H9 (cell line): ENCODE data around the gene TSTD2. TPM values are rescaled to one million over a fixed set of nuclear protein-coding genes. Genes with fewer than 3 reads are reported as not detected.

ENCODE experiments used
- DNase-seq: peaks from one replicate; pipeline ENCODE4 v3.0.0-alpha.2; 2017
- H2AFZ ChIP-seq: one replicate; pipeline ENCODE4 v1.6.1; 2013; ENCODE audit warnings: mild to moderate bottlenecking, low read length, control low read depth, moderate library complexity
- H2AK5ac ChIP-seq: 2 replicates; pipeline ENCODE4 v1.6.1; 2013; ENCODE audit warnings: low read length, control low read depth, mixed read lengths; ENCODE audit not compliant: insufficient read length
- H2BK120ac ChIP-seq: one replicate; pipeline ENCODE4 v1.6.1; 2013; ENCODE audit warnings: low read depth, mild to moderate bottlenecking, low read length, control low read depth, inconsistent platforms; ENCODE audit not compliant: poor library complexity, severe bottlenecking
- H2BK12ac ChIP-seq: 2 replicates; pipeline ENCODE4 v1.6.1; 2013; ENCODE audit warnings: low read length, control low read depth, mixed read lengths, low read depth; ENCODE audit not compliant: insufficient read length
- H2BK15ac ChIP-seq: 2 replicates; pipeline ENCODE4 v1.6.1; 2013; ENCODE audit warnings: low read depth, low read length, control low read depth
- H2BK20ac ChIP-seq: one replicate; pipeline ENCODE4 v1.6.1; 2013; ENCODE audit warnings: low read depth, mild to moderate bottlenecking, low read length, control low read depth, inconsistent platforms; ENCODE audit not compliant: poor library complexity, severe bottlenecking
- H2BK5ac ChIP-seq: 2 replicates; pipeline ENCODE4 v1.6.1; 2013; ENCODE audit warnings: low read length, control low read depth, mixed read lengths; ENCODE audit not compliant: insufficient read length
- H3K14ac ChIP-seq: 2 replicates; pipeline ENCODE4 v1.6.1; 2013; ENCODE audit warnings: low read length, control low read depth; ENCODE audit not compliant: insufficient read depth
- H3K18ac ChIP-seq: 2 replicates; pipeline ENCODE4 v1.6.1; 2013; ENCODE audit warnings: low read depth, mild to moderate bottlenecking, mixed read lengths, low read length, control low read depth; ENCODE audit not compliant: insufficient read length
- H3K23ac ChIP-seq: 2 replicates; pipeline ENCODE4 v1.6.1; 2013; ENCODE audit warnings: low read length, control low read depth, mixed read lengths, low read depth; ENCODE audit not compliant: insufficient read length
- H3K23me2 ChIP-seq: 2 replicates; pipeline ENCODE4 v1.6.1; 2013; ENCODE audit warnings: low read depth, mild to moderate bottlenecking, mixed read lengths, low read length, control low read depth; ENCODE audit not compliant: insufficient read length, poor library complexity, severe bottlenecking
- H3K27ac ChIP-seq: 2 replicates; pipeline ENCODE4 v1.5.1; 2013; ENCODE audit warnings: low read length, control low read depth, mixed read lengths, low read depth; ENCODE audit not compliant: insufficient read length
- H3K27me3 ChIP-seq: 2 replicates; pipeline ENCODE4 v1.6.1; 2013; ENCODE audit warnings: low read length, control low read depth, inconsistent platforms; ENCODE audit not compliant: insufficient read depth
- H3K4ac ChIP-seq: 2 replicates; pipeline ENCODE4 v1.6.1; 2013; ENCODE audit warnings: low read depth, mild to moderate bottlenecking, control low read depth, inconsistent platforms, low read length, moderate library complexity
- H3K4me1 ChIP-seq: 2 replicates; pipeline ENCODE4 v1.6.1; 2013; ENCODE audit warnings: low read length, control low read depth, inconsistent platforms; ENCODE audit not compliant: insufficient read depth
- H3K4me2 ChIP-seq: 2 replicates; pipeline ENCODE4 v1.6.1; 2013; ENCODE audit warnings: low read length, control low read depth, mixed read lengths; ENCODE audit not compliant: insufficient read length, insufficient read depth
- H3K56ac ChIP-seq: 2 replicates; pipeline ENCODE4 v1.6.1; 2013; ENCODE audit warnings: low read depth, mild to moderate bottlenecking, mixed read lengths, low read length, control low read depth; ENCODE audit not compliant: insufficient read length
- H3K79me1 ChIP-seq: 2 replicates; pipeline ENCODE4 v1.6.1; 2013; ENCODE audit warnings: low read depth, mild to moderate bottlenecking, moderate library complexity, low read length, control low read depth, inconsistent platforms; ENCODE audit not compliant: insufficient read depth, poor library complexity, severe bottlenecking
- H3K79me2 ChIP-seq: 2 replicates; pipeline ENCODE4 v1.6.1; 2013; ENCODE audit warnings: low read length, control low read depth, inconsistent platforms; ENCODE audit not compliant: insufficient read depth
- H3K9ac ChIP-seq: 2 replicates; pipeline ENCODE4 v1.6.1; 2013; ENCODE audit warnings: low read length, control low read depth, mixed read lengths; ENCODE audit not compliant: insufficient read length; ENCODE audit errors: extremely low read depth
- H3K9me3 ChIP-seq: one replicate; pipeline ENCODE4 v1.6.1; 2013; ENCODE audit warnings: low read depth, low read length, inconsistent platforms; ENCODE audit not compliant: control insufficient read depth
- H3T11ph ChIP-seq: one replicate; pipeline ENCODE4 v1.6.1; 2013; ENCODE audit warnings: mild to moderate bottlenecking, low read length, control low read depth, inconsistent platforms
- H4K20me1 ChIP-seq: one replicate; pipeline ENCODE4 v1.6.1; 2013; ENCODE audit not compliant: control insufficient read depth, insufficient read length, insufficient read depth
- H4K5ac ChIP-seq: 2 replicates; pipeline ENCODE4 v1.6.1; 2013; ENCODE audit warnings: low read depth, mild to moderate bottlenecking, mixed read lengths, low read length, control low read depth; ENCODE audit not compliant: insufficient read length
- H4K8ac ChIP-seq: replicated peaks from 2 replicates; pipeline ENCODE4 v1.6.1; 2013; ENCODE audit warnings: low read length, control low read depth, mixed read lengths, low read depth; ENCODE audit not compliant: insufficient read length
- H4K91ac ChIP-seq: 2 replicates; pipeline ENCODE4 v1.6.1; 2013; ENCODE audit warnings: low read depth, mild to moderate bottlenecking, moderate library complexity, mixed read lengths, low read length, control low read depth; ENCODE audit not compliant: insufficient read length
- H3K27ac Mint-ChIP-seq, 3 experiments: 2 replicates in 2 of 3; 3 replicates in 1 of 3; pipeline ENCODE4 v1.8.0; 2020 to 2021; ENCODE audit warnings: mixed read lengths in 3 of 3, mild to moderate bottlenecking in 1 of 3, moderate library complexity in 1 of 3
- H3K27me3 Mint-ChIP-seq: 2 replicates; pipeline ENCODE4 v1.8.0; 2021; ENCODE audit warnings: low read depth, mild to moderate bottlenecking, moderate library complexity, mixed read lengths
- H3K36me3 Mint-ChIP-seq, 3 experiments: 2 replicates in 2 of 3; 3 replicates in 1 of 3; pipeline ENCODE4 v1.8.0; 2020 to 2021; ENCODE audit warnings: low read depth in 3 of 3, mixed read lengths in 3 of 3; ENCODE audit not compliant: insufficient read depth in 1 of 3
- H3K4me1 Mint-ChIP-seq, 2 experiments: 2 replicates each; pipeline ENCODE4 v1.8.0; 2020; ENCODE audit warnings: mixed read lengths in 2 of 2
- H3K4me3 Mint-ChIP-seq, 2 experiments: 2 replicates in 1 of 2; 3 replicates in 1 of 2; pipeline ENCODE4 v1.8.0; 2020 to 2021; ENCODE audit warnings: mild to moderate bottlenecking in 2 of 2, mixed read lengths in 2 of 2, moderate library complexity in 1 of 2
- H3K9me3 Mint-ChIP-seq, 2 experiments: 2 replicates in 1 of 2; 3 replicates in 1 of 2; pipeline ENCODE4 v1.8.0; 2020; ENCODE audit warnings: mild to moderate bottlenecking in 2 of 2, mixed read lengths in 2 of 2, moderate library complexity in 1 of 2
- CTCF ChIP-seq: fragments of 200-600 bp; sonication (generic); conservative IDR thresholded peaks from 3 replicates; pipeline ENCODE4 v1.8.0; 2021; ENCODE audit warnings: antibody characterized with exemption, mild to moderate bottlenecking
- WGBS: extraction: QIAGEN DNeasy Blood & Tissue Kit; methylation state at CpG from one replicate; pipeline ENCODE4 v1.1.7; 2013; ENCODE audit warnings: missing lambda C conversion rate, low lambda C conversion rate, mixed read lengths; ENCODE audit not compliant: insufficient read length; ENCODE audit errors: extremely low coverage; 5-methylcytosine and 5-hydroxymethylcytosine counted together
- total RNA-seq: library from RNA; stranded (reverse); gene quantifications from 2 replicates; pipeline ENCODE4 v1.2.1, GENCODE V29; 2021

TSTD2 gene
- total RNA-seq, 1 experiment from 2014 or later = 23.5 TPM

DNA sequence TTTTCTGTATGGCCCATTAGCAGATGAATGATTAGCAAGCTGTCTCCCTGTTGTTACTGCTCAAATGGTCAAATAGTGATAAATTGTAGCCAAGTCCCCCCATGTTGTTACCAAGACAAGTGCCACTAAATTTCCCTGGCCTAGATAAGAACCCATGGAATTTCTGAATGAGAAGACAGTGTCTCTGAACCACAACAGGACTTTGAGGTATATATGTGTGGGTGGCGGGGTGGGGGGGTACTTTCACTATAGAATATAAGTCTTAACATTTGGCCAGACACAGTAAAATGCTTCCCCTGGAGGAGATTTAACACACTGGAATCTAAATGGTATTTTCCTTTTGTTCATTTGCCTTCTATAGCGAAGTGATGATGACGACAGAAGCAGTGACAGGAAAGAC, 35.3 kb upstream of the TSTD2 start:
- no peaks in the 10 kb centered on the region for H3K9me3 ChIP-seq
- H3K4ac ChIP-seq = no peak overlapping the region
- no peak overlapping the region for H3K27ac Mint-ChIP-seq
- no peak overlapping the region for H2AFZ ChIP-seq
- H4K91ac ChIP-seq = no peak overlapping the region
- H2BK120ac ChIP-seq = no peak overlapping the region
- no peak overlapping the region for H2BK12ac ChIP-seq
- no peak overlapping the region for H3K9ac ChIP-seq
- no peak for TF ChIP-seq CTCF
- no peak overlapping the region for H3K27ac ChIP-seq
- H3K27me3 Mint-ChIP-seq = no peaks in the 10 kb centered on the region
- H3K4me2 ChIP-seq = no peak overlapping the region
- no peaks in the 10 kb centered on the region for H3K27me3 ChIP-seq
- no peaks in the 10 kb centered on the region for H3K79me1 ChIP-seq
- H3K23me2 ChIP-seq = no peaks in the 10 kb centered on the region
- no peak overlapping the region for H4K5ac ChIP-seq
- no CpG with 5 or more reads among the region's 3 CpGs for WGBS
- H3K4me1 ChIP-seq = no peaks in the 10 kb centered on the region
- no peaks in the 10 kb centered on the region for H3K4me1 Mint-ChIP-seq
- H2BK5ac ChIP-seq = no peak overlapping the region
- no peak overlapping the region for H3K4me3 Mint-ChIP-seq
- H3T11ph ChIP-seq = no peak overlapping the region
- no peaks in the 10 kb centered on the region for H3K79me2 ChIP-seq
- no peak overlapping the region for H3K23ac ChIP-seq
- no peaks in the 10 kb centered on the region for H3K9me3 Mint-ChIP-seq
- no peaks in the 10 kb centered on the region for H4K20me1 ChIP-seq
- no peak overlapping the region for H2BK15ac ChIP-seq
- no peak overlapping the region for H2AK5ac ChIP-seq
- H2BK20ac ChIP-seq = no peak overlapping the region
- no peak overlapping the region for H3K14ac ChIP-seq
- peaks cover 34 to 92% (median 77%) of the 10 kb centered on the region in 3 experiments for H3K36me3 Mint-ChIP-seq
- H3K18ac ChIP-seq = no peak overlapping the region
- H4K8ac ChIP-seq = no peak overlapping the region
- H3K56ac ChIP-seq = no peak overlapping the region
- DNase-seq = no peak
